Breast epithelium (tissue), 3 donors: ENCODE results near the gene DMD.

Experiments used
- POLR2A ChIP-seq: fragments of 450-650 bp; IDR thresholded peaks from one replicate; pipeline ENCODE4 v1.6.1; 2016; ENCODE audit warnings: antibody characterized with exemption, mild to moderate bottlenecking, moderate library complexity
- POLR2AphosphoS5 ChIP-seq, 3 donors: sonication (generic); formaldehyde crosslinking; IDR thresholded peaks; one replicate each; pipeline ENCODE4 v1.6.1; 2017; ENCODE audit warnings: antibody characterized with exemption in 3 of 3
- TF ChIP-seq, protein P1 (sequence below), 3 donors: fragments of 450-650 bp; IDR thresholded peaks; one replicate each; pipeline ENCODE4 v1.5.1; 2016 to 2017; ENCODE audit warnings: antibody characterized with exemption in 3 of 3, mild to moderate bottlenecking in 3 of 3, moderate library complexity in 3 of 3

DNA sequence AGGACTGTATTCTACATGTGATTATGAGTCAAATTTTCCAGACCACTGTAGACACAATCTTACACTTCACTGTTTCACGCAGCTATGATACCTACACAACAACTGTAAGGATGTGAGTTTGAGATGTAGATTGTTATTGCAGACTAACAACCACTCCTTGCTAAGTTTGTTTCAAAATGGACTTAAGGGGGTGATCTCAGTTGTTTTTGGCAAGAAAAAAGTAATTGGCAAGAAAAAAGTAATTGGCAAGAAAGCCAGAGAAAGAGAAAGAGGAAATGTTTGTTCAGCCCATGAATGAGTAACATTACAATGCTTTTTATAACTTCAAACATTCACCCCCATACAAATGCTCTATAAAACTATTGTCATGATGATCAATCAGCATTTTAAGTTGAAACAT lies 466.4 kb downstream of the DMD start:
- TF ChIP-seq, protein P1, sequence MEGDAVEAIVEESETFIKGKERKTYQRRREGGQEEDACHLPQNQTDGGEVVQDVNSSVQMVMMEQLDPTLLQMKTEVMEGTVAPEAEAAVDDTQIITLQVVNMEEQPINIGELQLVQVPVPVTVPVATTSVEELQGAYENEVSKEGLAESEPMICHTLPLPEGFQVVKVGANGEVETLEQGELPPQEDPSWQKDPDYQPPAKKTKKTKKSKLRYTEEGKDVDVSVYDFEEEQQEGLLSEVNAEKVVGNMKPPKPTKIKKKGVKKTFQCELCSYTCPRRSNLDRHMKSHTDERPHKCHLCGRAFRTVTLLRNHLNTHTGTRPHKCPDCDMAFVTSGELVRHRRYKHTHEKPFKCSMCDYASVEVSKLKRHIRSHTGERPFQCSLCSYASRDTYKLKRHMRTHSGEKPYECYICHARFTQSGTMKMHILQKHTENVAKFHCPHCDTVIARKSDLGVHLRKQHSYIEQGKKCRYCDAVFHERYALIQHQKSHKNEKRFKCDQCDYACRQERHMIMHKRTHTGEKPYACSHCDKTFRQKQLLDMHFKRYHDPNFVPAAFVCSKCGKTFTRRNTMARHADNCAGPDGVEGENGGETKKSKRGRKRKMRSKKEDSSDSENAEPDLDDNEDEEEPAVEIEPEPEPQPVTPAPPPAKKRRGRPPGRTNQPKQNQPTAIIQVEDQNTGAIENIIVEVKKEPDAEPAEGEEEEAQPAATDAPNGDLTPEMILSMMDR (IDR thresholded peaks at IDR 0.05), result no peak
- TF ChIP-seq POLR2A (no peak), POLR2AphosphoS5 (IDR thresholded peaks at IDR 0.05) (no peak)
